B cell (primary cell): ENCODE data around the gene ZSWIM4.

Experiments
- EZH2 ChIP-seq: IDR thresholded peaks from 2 replicates; pipeline ENCODE4 v1.6.1; 2012; ENCODE audit warnings: borderline replicate concordance, low read depth, mild to moderate bottlenecking, moderate library complexity, low read length; ENCODE audit not compliant: insufficient read depth, poor library complexity, severe bottlenecking
- TF ChIP-seq, protein P1 (sequence below): fragments of 200-600 bp; IDR thresholded peaks from one replicate; pipeline ENCODE4 v1.8.0; 2022; ENCODE audit warnings: antibody characterized with exemption, mild to moderate bottlenecking

DNA sequence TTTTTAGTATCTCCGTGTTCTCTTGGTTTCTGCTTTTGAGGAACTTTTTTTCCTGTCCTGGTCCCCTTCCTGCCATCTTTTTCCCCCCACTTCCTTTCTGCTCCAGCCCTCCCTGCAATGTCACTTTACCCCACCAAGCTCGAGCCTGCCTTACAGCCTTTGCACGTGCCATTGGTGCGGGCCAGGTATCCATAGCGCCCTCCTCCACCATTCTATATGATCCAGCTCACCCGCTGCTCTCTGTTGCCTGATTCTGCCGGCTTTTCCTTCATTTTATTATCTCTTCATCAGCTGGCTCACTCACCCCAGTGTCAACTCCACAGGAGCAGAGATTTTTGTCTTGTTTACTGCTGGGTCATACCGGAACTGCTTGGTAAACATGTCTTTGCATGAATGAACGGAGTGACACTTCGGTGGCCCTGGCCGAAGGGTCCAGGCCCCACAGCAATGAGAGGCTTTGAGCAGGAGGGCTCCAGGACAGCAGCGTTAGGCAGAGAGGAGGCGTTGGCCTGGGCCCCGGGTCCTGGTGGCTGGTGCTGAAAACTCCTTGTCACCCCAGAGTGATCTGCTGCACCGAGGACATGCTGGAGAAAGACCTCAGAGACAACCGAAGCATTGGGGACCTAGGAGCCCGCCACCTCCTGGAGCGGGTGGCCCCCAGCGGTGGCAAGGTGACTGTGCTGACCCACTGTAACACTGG is 29.7 kb upstream of the ZSWIM4 start:
- no peak for TF ChIP-seq EZH2
- TF ChIP-seq, protein P1, sequence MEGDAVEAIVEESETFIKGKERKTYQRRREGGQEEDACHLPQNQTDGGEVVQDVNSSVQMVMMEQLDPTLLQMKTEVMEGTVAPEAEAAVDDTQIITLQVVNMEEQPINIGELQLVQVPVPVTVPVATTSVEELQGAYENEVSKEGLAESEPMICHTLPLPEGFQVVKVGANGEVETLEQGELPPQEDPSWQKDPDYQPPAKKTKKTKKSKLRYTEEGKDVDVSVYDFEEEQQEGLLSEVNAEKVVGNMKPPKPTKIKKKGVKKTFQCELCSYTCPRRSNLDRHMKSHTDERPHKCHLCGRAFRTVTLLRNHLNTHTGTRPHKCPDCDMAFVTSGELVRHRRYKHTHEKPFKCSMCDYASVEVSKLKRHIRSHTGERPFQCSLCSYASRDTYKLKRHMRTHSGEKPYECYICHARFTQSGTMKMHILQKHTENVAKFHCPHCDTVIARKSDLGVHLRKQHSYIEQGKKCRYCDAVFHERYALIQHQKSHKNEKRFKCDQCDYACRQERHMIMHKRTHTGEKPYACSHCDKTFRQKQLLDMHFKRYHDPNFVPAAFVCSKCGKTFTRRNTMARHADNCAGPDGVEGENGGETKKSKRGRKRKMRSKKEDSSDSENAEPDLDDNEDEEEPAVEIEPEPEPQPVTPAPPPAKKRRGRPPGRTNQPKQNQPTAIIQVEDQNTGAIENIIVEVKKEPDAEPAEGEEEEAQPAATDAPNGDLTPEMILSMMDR, result no peak
